VCaP (cell line): ENCODE results near the gene RABL6.
"Not testable (repeated sequence)": the region's sequence is repeated elsewhere in the genome, so short reads cannot be mapped to it uniquely, and the experiment has no call there.

ENCODE experiments used
- H3K27ac ChIP-seq: fragments of 450-650 bp; 2 replicates; pipeline ENCODE4 v1.5.1; 2017
- CTCF ChIP-seq: fragments of 450-650 bp; conservative IDR thresholded peaks from 2 replicates; pipeline ENCODE4 v1.5.1; 2017; ENCODE audit warnings: mild to moderate bottlenecking, moderate library complexity

Gene RABL6

GRCh38 chr9:136779808-136780207 is 27.9 kb upstream of the RABL6 start:
- 0 out of 2 replicates have a peak, but pooled peaks have one; percentile 22 for TF ChIP-seq CTCF
- peak overlapping the region; percentile 59 for H3K27ac ChIP-seq

- no peak for TF ChIP-seq CTCF
- peak overlapping the region; percentile 53 for H3K27ac ChIP-seq
Observed at GRCh38 chr9:136782452-136782851, 25.3 kb upstream of the RABL6 start.

- TF ChIP-seq CTCF = peak; percentile 76
- H3K27ac ChIP-seq = peak overlapping the region; percentile 53
Observed at GRCh38 chr9:136784249-136784996, 23.3 kb upstream of the RABL6 start.

- peak overlapping the region; percentile 53 for H3K27ac ChIP-seq
- TF ChIP-seq CTCF = no peak
Observed at GRCh38 chr9:136784997-136785361, 22.8 kb upstream of the RABL6 start.

- H3K27ac ChIP-seq = not testable (repeated sequence)
Observed at GRCh38 chr9:136785565-136786355, 22.0 kb upstream of the RABL6 start.

GRCh38 chr9:136786451-136786850 is 21.3 kb upstream of the RABL6 start:
- TF ChIP-seq CTCF = no peak
- peak overlapping the region; percentile 100; the same call in 1 of the 2 replicates for H3K27ac ChIP-seq

- H3K27ac ChIP-seq = peak overlapping the region; percentile 100
Observed at GRCh38 chr9:136786983-136787382, 20.8 kb upstream of the RABL6 start.

GRCh38 chr9:136787690-136788400 is 19.9 kb upstream of the RABL6 start:
- peak overlapping the region; percentile 100 for H3K27ac ChIP-seq

GRCh38 chr9:136788644-136789522 is 18.9 kb upstream of the RABL6 start:
- H3K27ac ChIP-seq = peak overlapping the region; percentile 100

More at GRCh38 chr9:136787690-136788400, 19.9 kb upstream of the RABL6 start:
- TF ChIP-seq CTCF = peak; percentile 91
